Glomerular visceral epithelial cell (primary cell): Measurements from ENCODE around the gene GABRG2.
"Not testable (repeated sequence)": the region's sequence is repeated elsewhere in the genome, so short reads cannot be mapped to it uniquely, and the experiment has no call there.

Source experiments
- DNase-seq: peaks from one replicate; pipeline ENCODE4 v3.0.0-alpha.2; 2016; ENCODE audit errors: extremely low spot score

Gene GABRG2

GRCh38 chr5:162067655-162068411, at the start of gene GABRG2:
GABRG2 (plus strand) TSS chr5:162067773; CDS start chr5:162068000, 227 bp downstream.
- DNase-seq, result no peak

- DNase-seq, result no peak
Observed at GRCh38 chr5:162025312-162025711, 42.3 kb upstream of the GABRG2 start.

GRCh38 chr5:162026803-162027202, 40.8 kb upstream of the GABRG2 start:
- DNase-seq, result no peak

GRCh38 chr5:162037431-162037830, 30.1 kb upstream of the GABRG2 start:
- DNase-seq, result no peak

- no peak for DNase-seq
Observed at GRCh38 chr5:162047279-162047678, 20.3 kb upstream of the GABRG2 start.

- no peak for DNase-seq
Observed at GRCh38 chr5:162052676-162053075, 14.9 kb upstream of the GABRG2 start.

- DNase-seq, result not testable (repeated sequence)
Observed at GRCh38 chr5:162055095-162055494, 12.5 kb upstream of the GABRG2 start.

- no peak for DNase-seq
Observed at GRCh38 chr5:162067162-162067561, 411 bp upstream of the GABRG2 start.

- DNase-seq, result no peak
Observed at GRCh38 chr5:162068412-162068811, 839 bp downstream of the GABRG2 start.

GRCh38 chr5:162068936-162069335, 1.4 kb downstream of the GABRG2 start:
- DNase-seq, result no peak

- no peak for DNase-seq
Observed at GRCh38 chr5:162078805-162079204, 11.2 kb downstream of the GABRG2 start.

GRCh38 chr5:162091336-162091735, 23.8 kb downstream of the GABRG2 start:
- DNase-seq, result no peak

- DNase-seq, result no peak
Observed at GRCh38 chr5:162096448-162096847, 28.9 kb downstream of the GABRG2 start.

- no peak for DNase-seq
Observed at GRCh38 chr5:162107591-162107990, 40.0 kb downstream of the GABRG2 start.

GRCh38 chr5:162119801-162120200, 52.2 kb downstream of the GABRG2 start:
- DNase-seq, result no peak

GRCh38 chr5:162128117-162128516, 60.5 kb downstream of the GABRG2 start:
- no peak for DNase-seq

GRCh38 chr5:162132348-162132747, 64.8 kb downstream of the GABRG2 start:
- DNase-seq, result no peak

- DNase-seq, result no peak
Observed at GRCh38 chr5:162139190-162139589, 71.6 kb downstream of the GABRG2 start.

GRCh38 chr5:162154242-162154641, 86.7 kb downstream of the GABRG2 start:
- no peak for DNase-seq

- DNase-seq, result no peak
Observed at GRCh38 chr5:162160401-162160800, 92.8 kb downstream of the GABRG2 start.

GRCh38 chr5:162163663-162164062, 96.1 kb downstream of the GABRG2 start:
- no peak for DNase-seq

GRCh38 chr5:162174358-162174974, 106.9 kb downstream of the GABRG2 start:
- DNase-seq, result no peak

- no peak for DNase-seq
Observed at GRCh38 chr5:162187371-162187770, 119.8 kb downstream of the GABRG2 start.
